ENCODE data around the gene TPK1. TPM values are rescaled to one million over a fixed set of nuclear protein-coding genes. Genes with fewer than 3 reads are reported as not detected.

TPK1 gene
- total and polyA plus RNA-seq, 2 of the 4 experiments (the other 2 are of a cell fraction): 0.38 to 1.8 TPM

- no peak overlapping the region for H3K4me3 ChIP-seq (ENCODE audit: insufficient read depth, low read depth, low read length)
- H3K36me3 ChIP-seq (ENCODE audit: control insufficient read depth, insufficient read depth, low read length): no peaks in the 10 kb centered on the region
- no peak overlapping the region for H3K4me2 ChIP-seq (ENCODE audit: low read depth, low read length)
- CTCF ChIA-PET: no interaction called here
- no peaks in the 10 kb centered on the region for H3K4me1 ChIP-seq (ENCODE audit: control insufficient read depth, insufficient read depth, low read length)
- POLR2A ChIA-PET (ENCODE audit: unreplicated experiment): no interaction called here
- BruUV-seq (replicated peaks): no TSS peak
- no peaks in the 10 kb centered on the region for H4K20me1 ChIP-seq (ENCODE audit: insufficient read depth, low read length)
- H2BK120ac ChIP-seq (ENCODE audit: low read depth, low read length): no peak overlapping the region
- H3K9me1 ChIP-seq (ENCODE audit: insufficient read depth, low read length): no peaks in the 10 kb centered on the region
- no peak overlapping the region for H3K14ac ChIP-seq (replicated peaks; ENCODE audit: low read depth, low read length)
- no peaks in the 10 kb centered on the region for H3K27me3 ChIP-seq (ENCODE audit: control insufficient read depth, insufficient read depth, low read length)
- WGBS, 2 experiments (ENCODE audit: extremely low coverage in 2 of 2, insufficient read length in 1 of 2): no CpG with 5 or more reads among the region's 2 CpGs
- no peak overlapping the region for H2AK9ac ChIP-seq (replicated peaks; ENCODE audit: low read depth, low read length, poor library complexity)
- H3K56ac ChIP-seq (ENCODE audit: extremely low read depth, insufficient read depth, low read length): no peak overlapping the region
- no peak overlapping the region for H2BK20ac ChIP-seq (ENCODE audit: low read depth, low read length)
- no peak overlapping the region for H4K5ac ChIP-seq (ENCODE audit: low read depth, low read length)
- no peaks in the 10 kb centered on the region for H3K79me1 ChIP-seq (ENCODE audit: low read depth in 1 of 2, low read length in 2 of 2)
- H3K23ac ChIP-seq (ENCODE audit: low read depth, low read length): no peak overlapping the region
- no peaks in the 10 kb centered on the region for H3K9me3 ChIP-seq (ENCODE audit: control insufficient read depth, insufficient read depth, low read length)
- DNase-seq: no peak
- no peak overlapping the region for H2AK5ac ChIP-seq (ENCODE audit: low read depth, low read length)
- no peak overlapping the region for H2BK5ac ChIP-seq (ENCODE audit: low read depth, low read length, poor library complexity, severe bottlenecking)
- no peak overlapping the region for H3K18ac ChIP-seq (ENCODE audit: low read depth, low read length)
- intact Hi-C loops (cut with micrococcal nuclease): no loop called here
- no peak for ATAC-seq (ENCODE audit: low read depth)
- H3K4ac ChIP-seq (ENCODE audit: low read depth, low read length): no peak overlapping the region
- H2BK15ac ChIP-seq (ENCODE audit: low read depth, low read length): no peak overlapping the region
- no peak overlapping the region for H4K91ac ChIP-seq (ENCODE audit: insufficient read depth, low read depth, low read length)
- no peak overlapping the region for H3K9ac ChIP-seq (ENCODE audit: low read depth, low read length)
- TF ChIP-seq RCOR1 (IDR thresholded peaks at IDR 0.05; ENCODE audit: insufficient replicate concordance, low read length) (no peak), RAD21 (IDR thresholded peaks at IDR 0.05; ENCODE audit: low read length) (no peak), CHD1 (IDR thresholded peaks at IDR 0.05; ENCODE audit: low read depth, low read length) (no peak), MAFK (IDR thresholded peaks at IDR 0.05; ENCODE audit: low read depth, low read length) (no peak), MXI1 (IDR thresholded peaks at IDR 0.05; ENCODE audit: borderline replicate concordance, low read depth, low read length) (no peak), FOS (IDR thresholded peaks at IDR 0.05; ENCODE audit: low read depth, low read length) (no peak)
- dilution Hi-C loops (cut with HindIII; ENCODE audit: low sequenced_read_pairs, unreplicated experiment): no loop called here
- no peak overlapping the region for H2AFZ ChIP-seq (replicated peaks; ENCODE audit: low read length, poor library complexity)
- in situ Hi-C loops (cut with MboI; ENCODE audit: low sequenced_read_pairs): no loop called here
- H4K8ac ChIP-seq (ENCODE audit: low read depth in 2 of 2, low read length in 2 of 2): no peak overlapping the region
- H3K27ac ChIP-seq (ENCODE audit: insufficient read depth, low read length): no peak overlapping the region
These were observed 67.2 kb downstream of the TPK1 start for GRCh38 chr7:144768633-144769032.
